Measurements from ENCODE around the gene UQCC5. TPM values are rescaled to one million over a fixed set of nuclear protein-coding genes. Genes with fewer than 3 reads are reported as not detected.

The UQCC5 gene
- total RNA-seq, 3 donors from 2014 or later: 16.1 to 18.1 (median 17.1) TPM

- Histone ChIP-seq H3K36me3 (ENCODE audit: low read depth) (no peaks in the 10 kb centered on the region), H3K9me3 (no peaks in the 10 kb centered on the region), H3K4me3 (no peak overlapping the region), H3K4me1 (ENCODE audit: low read depth) (peaks cover 2% of the 10 kb centered on the region)
- ATAC-seq (no peak), DNase-seq (no peak)
- TF ChIP-seq CTCF (IDR thresholded peaks at IDR 0.05): no peak
- intact Hi-C loops (cut with DNase I, micrococcal nuclease): no loop called here
Observed at GRCh38 chr3:52515192-52515591, 21.2 kb upstream of the UQCC5 start.

GRCh38 chr3:52516509-52517195 is 19.8 kb upstream of the UQCC5 start:
- H3K36me3 ChIP-seq (ENCODE audit: low read depth): no peaks in the 10 kb centered on the region
- no peak overlapping the region for H3K4me3 ChIP-seq
- no peaks in the 10 kb centered on the region for H3K9me3 ChIP-seq
- peaks cover 2% of the 10 kb centered on the region for H3K4me1 ChIP-seq (ENCODE audit: low read depth)
- no peak for DNase-seq
- no peak for TF ChIP-seq CTCF (IDR thresholded peaks at IDR 0.05)
- no peak for ATAC-seq
- intact Hi-C loops (cut with DNase I, micrococcal nuclease): no loop called here

- DNase-seq (no peak), ATAC-seq (no peak)
- Histone ChIP-seq H3K9me3 (no peaks in the 10 kb centered on the region), H3K4me1 (ENCODE audit: low read depth) (peaks cover 2% of the 10 kb centered on the region), H3K4me3 (no peak overlapping the region), H3K36me3 (ENCODE audit: low read depth) (no peaks in the 10 kb centered on the region)
- TF ChIP-seq CTCF (IDR thresholded peaks at IDR 0.05): no peak
- intact Hi-C loops (cut with DNase I, micrococcal nuclease): no loop called here
Observed at GRCh38 chr3:52517796-52518722, 18.3 kb upstream of the UQCC5 start.

GRCh38 chr3:52518723-52519444 is 17.5 kb upstream of the UQCC5 start:
- Histone ChIP-seq H3K4me1 (ENCODE audit: low read depth) (peaks cover 2% of the 10 kb centered on the region), H3K9me3 (no peaks in the 10 kb centered on the region), H3K4me3 (no peak overlapping the region), H3K36me3 (ENCODE audit: low read depth) (no peaks in the 10 kb centered on the region)
- DNase-seq: peak in 2 of 3 donors; percentile 63
- intact Hi-C loops (cut with DNase I, micrococcal nuclease): no loop called here
- peak; percentile 68 for ATAC-seq
- TF ChIP-seq CTCF (IDR thresholded peaks at IDR 0.05): no peak

GRCh38 chr3:52519445-52520140 is 16.8 kb upstream of the UQCC5 start:
- Histone ChIP-seq H3K9me3 (no peaks in the 10 kb centered on the region), H3K4me1 (ENCODE audit: low read depth) (peaks cover 2% of the 10 kb centered on the region), H3K36me3 (ENCODE audit: low read depth) (no peaks in the 10 kb centered on the region), H3K4me3 (no peak overlapping the region)
- no peak for TF ChIP-seq CTCF (IDR thresholded peaks at IDR 0.05)
- ATAC-seq (no peak), DNase-seq (no peak)
- intact Hi-C loops (cut with DNase I, micrococcal nuclease): no loop called here

All from mucosa of descending colon (tissue), 3 donors.